GM12872 (cell line): ENCODE results near the gene DNAH8.

ENCODE experiments used
- CTCF ChIP-seq: IDR thresholded peaks from 3 replicates; pipeline ENCODE4 v1.5.1; 2011; ENCODE audit warnings: low read depth, mild to moderate bottlenecking, low read length, moderate library complexity; ENCODE audit not compliant: insufficient read depth

The DNAH8 gene

DNA sequence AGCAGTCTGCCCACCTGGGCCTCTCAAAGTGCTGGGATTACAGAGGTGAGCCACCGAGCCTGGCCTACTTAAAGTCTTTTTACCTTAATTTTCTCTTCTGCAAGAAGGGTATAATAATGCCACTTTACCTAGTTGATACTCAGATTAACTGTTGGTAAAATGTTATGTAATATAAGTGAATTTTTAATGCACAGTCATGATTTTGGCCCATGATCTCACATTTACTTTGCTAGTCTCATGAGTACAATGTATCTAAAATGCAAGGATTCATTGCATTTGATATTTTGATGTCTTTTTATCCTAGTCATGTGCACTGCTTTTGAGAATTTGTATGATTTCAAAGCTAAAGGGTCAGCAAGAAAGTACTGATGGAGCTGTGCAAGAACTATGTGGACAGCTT is 13.1 kb downstream of the DNAH8 start:
- no peak for TF ChIP-seq CTCF

GRCh38 chr6:38730140-38730862 is 15.2 kb downstream of the DNAH8 start:
- TF ChIP-seq CTCF: no peak

GRCh38 chr6:38736951-38737350 is 21.8 kb downstream of the DNAH8 start:
- no peak for TF ChIP-seq CTCF

DNA sequence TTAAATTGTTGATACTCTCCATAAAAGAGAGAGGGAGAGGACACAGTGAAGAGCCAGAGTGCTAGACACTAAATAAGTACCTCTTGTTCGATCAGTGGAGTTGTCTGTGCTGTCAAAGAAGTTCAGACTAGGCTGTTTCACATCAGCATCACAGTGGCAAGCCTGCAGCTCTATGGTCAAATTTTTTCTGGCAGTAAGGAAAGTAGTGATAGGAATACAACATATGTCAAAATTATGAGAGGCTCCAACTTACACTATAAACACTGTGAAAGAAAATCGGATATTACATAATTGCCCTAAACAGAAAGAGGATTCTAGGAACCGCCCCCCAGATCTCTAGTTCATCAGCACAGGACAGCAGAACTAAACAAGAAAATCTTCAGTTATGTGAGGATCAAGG is 23.1 kb downstream of the DNAH8 start:
- TF ChIP-seq CTCF: no peak

- TF ChIP-seq CTCF: no peak
Measured at GRCh38 chr6:38739532-38739931, 24.4 kb downstream of the DNAH8 start.

- no peak for TF ChIP-seq CTCF
Measured at GRCh38 chr6:38749473-38749872, 34.4 kb downstream of the DNAH8 start.

- no peak for TF ChIP-seq CTCF
Measured at GRCh38 chr6:38750968-38751615, 36.0 kb downstream of the DNAH8 start.
